Endodermal cell (in vitro differentiated cells): ENCODE data around the gene CAMTA1. TPM values are rescaled to one million over a fixed set of nuclear protein-coding genes. Genes with fewer than 3 reads are reported as not detected.

ENCODE experiments used
- DNase-seq: peaks from one replicate; pipeline ENCODE4 v3.0.0-alpha.2; 2017
- H3K27ac ChIP-seq: 2 replicates; pipeline ENCODE4 v1.5.1; 2013; ENCODE audit warnings: mild to moderate bottlenecking, low read depth, low read length, moderate library complexity
- H3K27me3 ChIP-seq: 2 replicates; pipeline ENCODE4 v1.6.1; 2013; ENCODE audit warnings: mild to moderate bottlenecking, low read length, moderate library complexity; ENCODE audit not compliant: insufficient read depth, control insufficient read depth, poor library complexity, severe bottlenecking
- H3K36me3 ChIP-seq: 2 replicates; pipeline ENCODE4 v1.7.0; 2013; ENCODE audit warnings: mild to moderate bottlenecking, low read length, moderate library complexity; ENCODE audit not compliant: control insufficient read depth, insufficient read depth
- H3K4me1 ChIP-seq: one replicate; pipeline ENCODE4 v1.7.0; 2013; ENCODE audit warnings: low read length; ENCODE audit not compliant: control insufficient read depth, insufficient read depth
- H3K4me3 ChIP-seq: 2 replicates; pipeline ENCODE4 v1.5.1; 2013; ENCODE audit warnings: mild to moderate bottlenecking, low read length, moderate library complexity
- H3K9ac ChIP-seq: 2 replicates; pipeline ENCODE4 v1.6.1; 2013; ENCODE audit warnings: mild to moderate bottlenecking, low read length, moderate library complexity; ENCODE audit not compliant: poor library complexity, severe bottlenecking; ENCODE audit errors: extremely low read depth
- H3K9me3 ChIP-seq: 2 replicates; pipeline ENCODE4 v1.6.1; 2013; ENCODE audit warnings: mild to moderate bottlenecking, low read length, moderate library complexity; ENCODE audit not compliant: control insufficient read depth
- H3K27ac Mint-ChIP-seq: 2 replicates; pipeline ENCODE4 v1.8.0; 2020; ENCODE audit warnings: mixed read lengths
- H3K27me3 Mint-ChIP-seq: 2 replicates; pipeline ENCODE4 v1.8.0; 2021; ENCODE audit warnings: mild to moderate bottlenecking, mixed read lengths; ENCODE audit not compliant: insufficient read depth
- H3K36me3 Mint-ChIP-seq: 2 replicates; pipeline ENCODE4 v1.8.0; 2020; ENCODE audit warnings: low read depth, mixed read lengths
- H3K4me1 Mint-ChIP-seq: 2 replicates; pipeline ENCODE4 v1.8.0; 2020; ENCODE audit warnings: mixed read lengths
- H3K4me3 Mint-ChIP-seq: 2 replicates; pipeline ENCODE4 v1.8.0; 2020; ENCODE audit warnings: mild to moderate bottlenecking, moderate library complexity, mixed read lengths
- H3K9me3 Mint-ChIP-seq: 2 replicates; pipeline ENCODE4 v1.8.0; 2020; ENCODE audit warnings: mild to moderate bottlenecking, mixed read lengths
- WGBS, 2 experiments: methylation state at CpG; one replicate each; pipeline versions ENCODE4 v1.1.5 to v1.1.7; 2013; ENCODE audit warnings: missing lambda C conversion rate in 2 of 2, mixed read lengths in 1 of 2; ENCODE audit not compliant: insufficient coverage in 1 of 2, insufficient read length in 1 of 2; 5-methylcytosine and 5-hydroxymethylcytosine counted together
- total RNA-seq, 2 donors: library from RNA; stranded (reverse); fragmentation: NEBNext Ultra II Directional in 1 of 2; extraction: Animal tissue kit (Norgen Biotek cat#: 25700) in 1 of 2; gene quantifications; 2 replicates in 1 of 2; 3 replicates in 1 of 2; pipeline ENCODE4 v1.2.1, GENCODE V29; 2021
- TF ChIP-seq, protein P1 (sequence below): fragments of 200-600 bp; sonication (generic); conservative IDR thresholded peaks from 2 replicates; pipeline ENCODE4 v1.5.0; 2021; ENCODE audit warnings: antibody characterized with exemption, mild to moderate bottlenecking

Gene CAMTA1
- total RNA-seq, 2 donors from 2014 or later = 123 to 137 TPM

GRCh38 chr1:7060745-7061144 lies 275.5 kb downstream of the CAMTA1 start:
- DNase-seq = no peak
- Mint-ChIP-seq H3K27ac (no peak overlapping the region), H3K4me3 (no peak overlapping the region), H3K27me3 (peaks cover 9% of the 10 kb centered on the region), H3K36me3 (no peaks in the 10 kb centered on the region), H3K4me1 (no peaks in the 10 kb centered on the region), H3K9me3 (no peaks in the 10 kb centered on the region)
- TF ChIP-seq, protein P1, sequence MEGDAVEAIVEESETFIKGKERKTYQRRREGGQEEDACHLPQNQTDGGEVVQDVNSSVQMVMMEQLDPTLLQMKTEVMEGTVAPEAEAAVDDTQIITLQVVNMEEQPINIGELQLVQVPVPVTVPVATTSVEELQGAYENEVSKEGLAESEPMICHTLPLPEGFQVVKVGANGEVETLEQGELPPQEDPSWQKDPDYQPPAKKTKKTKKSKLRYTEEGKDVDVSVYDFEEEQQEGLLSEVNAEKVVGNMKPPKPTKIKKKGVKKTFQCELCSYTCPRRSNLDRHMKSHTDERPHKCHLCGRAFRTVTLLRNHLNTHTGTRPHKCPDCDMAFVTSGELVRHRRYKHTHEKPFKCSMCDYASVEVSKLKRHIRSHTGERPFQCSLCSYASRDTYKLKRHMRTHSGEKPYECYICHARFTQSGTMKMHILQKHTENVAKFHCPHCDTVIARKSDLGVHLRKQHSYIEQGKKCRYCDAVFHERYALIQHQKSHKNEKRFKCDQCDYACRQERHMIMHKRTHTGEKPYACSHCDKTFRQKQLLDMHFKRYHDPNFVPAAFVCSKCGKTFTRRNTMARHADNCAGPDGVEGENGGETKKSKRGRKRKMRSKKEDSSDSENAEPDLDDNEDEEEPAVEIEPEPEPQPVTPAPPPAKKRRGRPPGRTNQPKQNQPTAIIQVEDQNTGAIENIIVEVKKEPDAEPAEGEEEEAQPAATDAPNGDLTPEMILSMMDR = no peak
- H3K9ac ChIP-seq = no peak overlapping the region
- H3K9me3 ChIP-seq = no peaks in the 10 kb centered on the region
- H3K4me3 ChIP-seq = no peak overlapping the region
- H3K4me1 ChIP-seq = no peaks in the 10 kb centered on the region
- no peaks in the 10 kb centered on the region for H3K36me3 ChIP-seq
- H3K27me3 ChIP-seq = no peaks in the 10 kb centered on the region
- WGBS, 2 experiments = 93 to 96% methylated on average over 12 of the region's 12 CpGs
- no peak overlapping the region for H3K27ac ChIP-seq

- Histone ChIP-seq H3K27ac (no peak overlapping the region), H3K36me3 (no peaks in the 10 kb centered on the region), H3K9me3 (no peaks in the 10 kb centered on the region), H3K4me1 (no peaks in the 10 kb centered on the region), H3K27me3 (no peaks in the 10 kb centered on the region), H3K9ac (no peak overlapping the region), H3K4me3 (no peak overlapping the region)
- H3K4me3 Mint-ChIP-seq = no peak overlapping the region
- H3K27ac Mint-ChIP-seq = no peak overlapping the region
- peaks cover 9% of the 10 kb centered on the region for H3K27me3 Mint-ChIP-seq
- TF ChIP-seq, protein P1 = no peak
- WGBS, 2 experiments = 93 to 97% methylated on average over 32 of the region's 32 CpGs
- H3K36me3 Mint-ChIP-seq = no peaks in the 10 kb centered on the region
- H3K4me1 Mint-ChIP-seq = no peaks in the 10 kb centered on the region
- H3K9me3 Mint-ChIP-seq = no peaks in the 10 kb centered on the region
- DNase-seq = no peak
Measured at GRCh38 chr1:7062346-7063061, 277.2 kb downstream of the CAMTA1 start.

- H3K36me3 Mint-ChIP-seq = no peaks in the 10 kb centered on the region
- no peak overlapping the region for H3K9ac ChIP-seq
- no peaks in the 10 kb centered on the region for H3K9me3 ChIP-seq
- WGBS, 2 experiments = 96 to 100% methylated on average over 1 of the region's 1 CpG
- H3K4me1 Mint-ChIP-seq = no peaks in the 10 kb centered on the region
- H3K4me1 ChIP-seq = no peaks in the 10 kb centered on the region
- H3K4me3 ChIP-seq = no peak overlapping the region
- peaks cover 13% of the 10 kb centered on the region for H3K27me3 Mint-ChIP-seq
- H3K36me3 ChIP-seq = no peaks in the 10 kb centered on the region
- H3K27ac ChIP-seq = no peak overlapping the region
- no peak overlapping the region for H3K27ac Mint-ChIP-seq
- no peaks in the 10 kb centered on the region for H3K9me3 Mint-ChIP-seq
- no peak overlapping the region for H3K4me3 Mint-ChIP-seq
- no peaks in the 10 kb centered on the region for H3K27me3 ChIP-seq
- DNase-seq = no peak
- TF ChIP-seq, protein P1 = no peak
Measured at GRCh38 chr1:7063981-7064380, 278.7 kb downstream of the CAMTA1 start.
